HFF-Myc (cell line): ENCODE measurements around the gene CFAP77.

Experiments used
- DNase-seq: peaks from one replicate; pipeline ENCODE4 v3.0.0-alpha.2; 2011; ENCODE audit warnings: low read depth; ENCODE audit errors: extremely low read depth
- H3K4me3 ChIP-seq: replicated peaks from 2 replicates; pipeline ENCODE4 v1.5.1; 2011; ENCODE audit warnings: low read depth, mild to moderate bottlenecking, control low read depth, low read length
- TF ChIP-seq, protein P1 (sequence below): IDR thresholded peaks from 2 replicates; pipeline ENCODE4 v1.5.1; 2012; ENCODE audit warnings: mild to moderate bottlenecking, low read depth, low read length, control low read depth; ENCODE audit errors: missing control alignments

CFAP77 gene

DNA sequence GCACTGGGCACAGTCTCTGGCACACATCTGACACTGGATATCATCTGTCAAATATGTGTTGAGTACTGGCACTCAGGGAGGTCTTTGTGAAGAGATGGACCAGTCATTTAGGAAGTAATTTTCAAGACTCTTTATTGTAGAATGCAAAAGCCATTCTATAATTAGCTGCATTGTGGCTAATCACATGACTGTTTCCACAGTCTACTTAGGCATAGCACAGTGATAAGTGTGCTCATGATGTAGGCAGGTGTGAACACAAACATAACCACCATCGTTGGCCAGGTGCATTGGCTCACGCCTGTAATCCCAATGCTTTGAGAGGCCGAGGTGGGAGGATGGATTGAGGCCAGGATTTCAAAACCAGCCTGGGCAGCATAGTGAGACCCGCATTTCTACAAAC, 62.2 kb downstream of the CFAP77 start:
- TF ChIP-seq, protein P1, sequence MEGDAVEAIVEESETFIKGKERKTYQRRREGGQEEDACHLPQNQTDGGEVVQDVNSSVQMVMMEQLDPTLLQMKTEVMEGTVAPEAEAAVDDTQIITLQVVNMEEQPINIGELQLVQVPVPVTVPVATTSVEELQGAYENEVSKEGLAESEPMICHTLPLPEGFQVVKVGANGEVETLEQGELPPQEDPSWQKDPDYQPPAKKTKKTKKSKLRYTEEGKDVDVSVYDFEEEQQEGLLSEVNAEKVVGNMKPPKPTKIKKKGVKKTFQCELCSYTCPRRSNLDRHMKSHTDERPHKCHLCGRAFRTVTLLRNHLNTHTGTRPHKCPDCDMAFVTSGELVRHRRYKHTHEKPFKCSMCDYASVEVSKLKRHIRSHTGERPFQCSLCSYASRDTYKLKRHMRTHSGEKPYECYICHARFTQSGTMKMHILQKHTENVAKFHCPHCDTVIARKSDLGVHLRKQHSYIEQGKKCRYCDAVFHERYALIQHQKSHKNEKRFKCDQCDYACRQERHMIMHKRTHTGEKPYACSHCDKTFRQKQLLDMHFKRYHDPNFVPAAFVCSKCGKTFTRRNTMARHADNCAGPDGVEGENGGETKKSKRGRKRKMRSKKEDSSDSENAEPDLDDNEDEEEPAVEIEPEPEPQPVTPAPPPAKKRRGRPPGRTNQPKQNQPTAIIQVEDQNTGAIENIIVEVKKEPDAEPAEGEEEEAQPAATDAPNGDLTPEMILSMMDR, result no peak
- DNase-seq, result no peak

DNA sequence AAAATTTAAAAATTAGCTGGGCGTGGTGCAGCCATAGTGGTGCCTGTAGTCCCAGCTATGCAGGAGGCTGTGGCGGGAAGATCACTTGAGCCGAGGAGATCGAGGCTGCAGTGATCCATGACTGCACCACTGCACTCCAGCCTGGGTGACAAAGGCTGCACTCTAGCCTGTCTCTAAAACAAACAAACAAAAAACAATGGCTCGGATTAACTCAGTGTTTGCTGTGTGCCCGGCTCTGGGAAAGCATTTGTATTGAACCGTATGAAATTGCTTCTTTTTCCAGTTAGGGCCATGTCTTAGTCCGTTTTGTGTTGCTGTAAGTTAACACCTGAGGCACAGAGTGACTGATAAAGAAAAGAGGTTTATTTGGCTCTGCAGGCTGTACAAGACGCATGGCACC, 62.6 kb downstream of the CFAP77 start:
- DNase-seq, result no peak
- no peak overlapping the region for H3K4me3 ChIP-seq
- TF ChIP-seq, protein P1, result no peak

More for the DNA sequence above, 62.2 kb downstream of the CFAP77 start:
- no peak overlapping the region for H3K4me3 ChIP-seq

DNA sequence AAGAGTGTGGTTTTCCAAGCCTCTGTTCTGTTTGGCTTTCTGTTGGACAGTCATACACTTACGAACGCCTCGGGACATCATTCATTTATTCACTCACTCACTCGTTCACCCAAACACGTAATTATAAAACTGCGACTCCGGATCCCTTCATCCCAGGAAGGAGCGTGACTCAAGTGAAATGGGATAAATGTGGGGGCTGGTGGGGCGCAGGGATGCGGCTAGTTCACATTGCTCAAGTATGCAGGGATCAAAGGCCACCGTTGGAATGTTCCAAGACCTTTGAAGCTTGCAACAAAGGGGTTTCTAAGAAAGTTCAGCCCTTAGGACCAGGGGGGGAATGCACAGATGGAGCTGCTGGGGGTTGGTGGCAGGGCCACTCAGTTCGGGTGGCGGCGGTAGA, 64.2 kb downstream of the CFAP77 start:
- no peak for DNase-seq
- H3K4me3 ChIP-seq, result no peak overlapping the region
- TF ChIP-seq, protein P1, result no peak

DNA sequence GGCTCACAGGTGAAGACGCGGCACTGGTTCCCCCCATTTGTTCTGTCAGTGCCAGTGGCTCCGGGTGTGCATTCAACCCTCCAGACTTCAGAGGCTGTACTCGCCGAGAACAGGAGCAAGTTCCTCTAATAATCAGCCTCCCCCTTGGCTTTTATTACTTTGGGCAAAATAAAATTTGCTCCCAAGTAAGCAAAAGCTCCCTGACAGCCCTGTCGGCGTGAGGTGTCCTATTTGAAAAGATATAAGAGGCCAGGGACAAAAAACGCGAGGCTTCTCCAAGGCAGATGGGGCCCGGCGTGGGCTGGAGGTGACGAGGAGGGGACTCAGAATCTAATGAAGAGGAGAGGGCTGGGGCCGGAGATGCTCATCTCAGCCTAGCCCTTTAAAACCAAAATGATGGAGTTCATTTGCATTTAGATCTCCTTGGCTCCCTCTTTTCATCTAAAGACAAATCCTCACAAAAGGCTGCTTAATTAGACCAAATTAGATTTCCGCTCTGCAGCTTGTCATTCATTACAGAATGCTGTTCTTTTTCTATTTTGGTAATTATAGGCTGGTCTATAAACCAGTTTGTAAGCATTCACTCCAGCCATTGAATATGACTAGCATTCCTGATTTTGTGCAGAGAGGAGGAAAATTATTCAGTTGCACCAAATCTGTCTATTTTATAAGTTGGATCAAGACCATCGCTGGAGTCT, 68.5 kb downstream of the CFAP77 start:
- DNase-seq, result no peak
- no peak overlapping the region for H3K4me3 ChIP-seq
- TF ChIP-seq, protein P1, result no peak

DNA sequence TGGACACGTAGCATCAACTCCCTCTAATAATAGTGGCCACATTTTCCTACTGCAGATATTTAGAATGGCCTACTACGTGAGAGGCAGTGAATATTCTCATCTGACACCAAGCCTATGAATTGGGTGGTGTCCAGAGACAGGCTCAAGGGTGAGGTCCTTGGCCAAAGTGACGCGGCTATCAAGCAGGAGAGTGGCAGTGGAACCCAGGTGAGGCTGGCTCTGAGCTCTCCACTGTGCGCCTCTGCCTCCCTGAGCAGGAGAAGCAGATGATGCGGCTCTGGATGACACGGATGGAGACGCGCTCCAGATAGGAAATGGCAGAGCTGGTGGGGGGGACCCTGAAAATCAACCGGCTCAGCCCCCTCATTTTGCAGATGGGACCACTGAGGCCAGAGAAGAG, 69.7 kb downstream of the CFAP77 start:
- TF ChIP-seq, protein P1, result no peak
- no peak overlapping the region for H3K4me3 ChIP-seq
- no peak for DNase-seq

DNA sequence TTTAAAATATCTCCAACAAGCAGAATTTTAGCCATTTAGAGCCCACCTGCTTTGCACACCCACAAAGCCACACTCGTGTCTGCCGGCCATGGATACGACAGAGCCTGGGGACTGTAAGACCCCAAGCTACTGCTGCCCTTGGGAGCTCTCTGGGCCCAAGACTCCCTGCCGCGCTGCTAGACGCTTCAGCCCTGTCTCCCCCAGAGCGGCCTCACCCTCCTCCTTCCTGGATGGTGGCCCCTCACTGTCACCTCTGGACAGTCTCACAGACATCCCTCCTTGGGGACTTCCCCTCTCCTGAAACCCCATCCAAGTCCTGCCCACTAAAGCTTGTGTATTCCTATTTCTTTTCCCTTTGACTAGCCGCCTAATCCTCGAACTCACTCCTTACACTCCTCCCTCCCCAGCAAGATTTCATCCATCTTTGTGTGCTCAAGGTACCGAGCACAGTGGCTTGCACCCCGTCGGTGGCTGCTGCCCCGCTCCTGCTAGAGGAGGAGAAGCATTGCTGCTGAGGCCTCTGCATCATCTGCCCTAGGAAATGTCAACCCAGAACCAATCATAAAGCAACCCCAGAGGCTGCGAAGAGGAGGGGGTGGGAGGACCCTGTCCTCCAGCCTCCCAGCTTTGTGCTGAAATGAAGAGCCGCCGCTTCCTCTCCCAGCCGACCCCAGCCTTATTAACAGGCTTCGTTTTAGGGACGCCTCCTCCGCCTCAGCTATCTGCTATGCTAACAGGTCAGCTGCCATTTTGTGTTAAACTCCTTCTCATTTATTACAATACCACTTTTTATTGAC, 71.2 kb downstream of the CFAP77 start:
- TF ChIP-seq, protein P1, result no peak
- DNase-seq, result no peak
- H3K4me3 ChIP-seq, result no peak overlapping the region
